Measurements from ENCODE around the gene RABGAP1L. TPM values are rescaled to one million over a fixed set of nuclear protein-coding genes. Genes with fewer than 3 reads are reported as not detected.

Gene RABGAP1L
- total and polyA plus RNA-seq, 2 donors (not counting 3 experiments of a cell fraction or from before 2014, with no cell fraction given), result 6.4 to 22.2 TPM

GRCh38 chr1:174912264-174912663 lies 752.9 kb downstream of the RABGAP1L start:
- TF ChIP-seq JUN (IDR thresholded peaks at IDR 0.05; ENCODE audit: borderline replicate concordance, insufficient read depth, insufficient read length, low read depth) (no peak), POLR2A (IDR thresholded peaks at IDR 0.05; ENCODE audit: low read depth, low read length) (no peak), GATA2 (IDR thresholded peaks at IDR 0.05; ENCODE audit: insufficient read depth, insufficient read length, low read depth, low read length) (no peak), MAX (IDR thresholded peaks at IDR 0.05; ENCODE audit: insufficient read depth, insufficient read length) (no peak), EZH2 (IDR thresholded peaks at IDR 0.05; ENCODE audit: borderline replicate concordance, low read depth, low read length, severe bottlenecking) (no peak), POLR2AphosphoS5 (IDR thresholded peaks at IDR 0.05; ENCODE audit: insufficient read depth, low read depth, low read length) (no peak), MYC (IDR thresholded peaks at IDR 0.05; ENCODE audit: low read depth, low read length) (no peak), CTCF (IDR thresholded peaks at IDR 0.05; ENCODE audit: extremely low read depth in 1 of 2, insufficient read depth in 1 of 2, low read depth in 1 of 2, low read length in 2 of 2) (no peak), FOS (IDR thresholded peaks at IDR 0.05; ENCODE audit: borderline replicate concordance, insufficient read depth, low read length) (no peak)
- H3K4me1 ChIP-seq (ENCODE audit: control insufficient read depth, extremely low read depth, insufficient read depth, low read length), result no peaks in the 10 kb centered on the region
- FAIRE-seq, result no peak
- dilution Hi-C loops (cut with MboI; ENCODE audit: extremely low pct_ligation_motif_present, low sequenced_read_pairs), result no loop called here
- ChIA-PET CTCF (interaction anchor here (1.1 to 1.6 kb wide), 3 partner anchors 26 to 71 kb away, joined by 3 read pairs; no protein-coding TSS in a partner anchor), POLR2A (no interaction called here)
- no TSS peak for BruUV-seq (replicated peaks)
- no peak overlapping the region for H3K27ac ChIP-seq (ENCODE audit: insufficient read depth, low read depth, low read length)
- DNase-seq (ENCODE audit: low read depth, low spot score), result peak; percentile 7
- intact Hi-C loops (cut with micrococcal nuclease), result no loop called here
- no peaks in the 10 kb centered on the region for H4K20me1 ChIP-seq (replicated peaks; ENCODE audit: control insufficient read depth, extremely low read depth, insufficient read depth, low read length)
- H3K27me3 ChIP-seq (ENCODE audit: control insufficient read depth in 2 of 2, insufficient read depth in 2 of 2, low read length in 2 of 2), result no peaks in the 10 kb centered on the region
- no peaks in the 10 kb centered on the region for H3K9me1 ChIP-seq (replicated peaks; ENCODE audit: control insufficient read depth, extremely low read depth, insufficient read depth, low read length)
- H2AFZ ChIP-seq (ENCODE audit: low read depth, low read length), result no peak overlapping the region
- H3K4me2 ChIP-seq (ENCODE audit: insufficient read depth, low read length), result no peak overlapping the region
- H3K9me3 ChIP-seq (replicated peaks; ENCODE audit: control insufficient read depth, insufficient read depth, low read length), result no peaks in the 10 kb centered on the region
- H3K36me3 ChIP-seq (ENCODE audit: control insufficient read depth in 2 of 2, extremely low read depth in 1 of 2, insufficient read depth in 2 of 2, low read length in 2 of 2), result no peaks in the 10 kb centered on the region
- H3K79me2 ChIP-seq (ENCODE audit: control insufficient read depth, insufficient read depth, low read length), result no peaks in the 10 kb centered on the region
- no peak overlapping the region for H3K9ac ChIP-seq (replicated peaks; ENCODE audit: extremely low read depth, insufficient read depth, low read length)
- no peak overlapping the region for H3K4me3 ChIP-seq (replicated peaks in 1 of 3; ENCODE audit: insufficient read depth in 1 of 3, low read depth in 1 of 3, low read length in 3 of 3)

Data from endothelial cell of umbilical vein (primary cell).